Osteoblast (primary cell): Measurements from ENCODE around the gene EPB41L5. TPM values are rescaled to one million over a fixed set of nuclear protein-coding genes. Genes with fewer than 3 reads are reported as not detected.
A peak's percentile ranks its signal among the peaks of the same experiment; 100 is the strongest.

Experiments used
- DNase-seq: peaks from one replicate; pipeline ENCODE4 v3.0.0; 2011; ENCODE audit warnings: low spot score, mixed read lengths; ENCODE audit not compliant: insufficient read length; ENCODE audit errors: missing footprints
- H2AFZ ChIP-seq: 2 replicates; pipeline ENCODE4 v1.6.0; 2011; ENCODE audit warnings: mild to moderate bottlenecking, low read length
- H3K27ac ChIP-seq: 2 replicates; pipeline ENCODE4 v1.5.1; 2011; ENCODE audit warnings: mild to moderate bottlenecking, low read depth, low read length, moderate library complexity
- H3K27me3 ChIP-seq: 2 replicates; pipeline ENCODE4 v1.6.0; 2012; ENCODE audit warnings: mild to moderate bottlenecking, control low read depth, inconsistent platforms, low read length, moderate library complexity; ENCODE audit not compliant: insufficient read depth
- H3K36me3 ChIP-seq: 2 replicates; pipeline ENCODE4 v1.5.1; 2011; ENCODE audit warnings: mild to moderate bottlenecking, low read length, control low read depth, moderate library complexity; ENCODE audit not compliant: insufficient read depth
- H3K4me1 ChIP-seq: 2 replicates; pipeline ENCODE4 v1.5.1; 2011; ENCODE audit warnings: mild to moderate bottlenecking, low read length, control low read depth, moderate library complexity; ENCODE audit not compliant: insufficient read depth
- H3K4me2 ChIP-seq: 2 replicates; pipeline ENCODE4 v1.6.0; 2011; ENCODE audit warnings: mild to moderate bottlenecking, low read length; ENCODE audit not compliant: insufficient read depth
- H3K4me3 ChIP-seq: fragments of 200-600 bp; sonication (generic); 3 replicates; pipeline ENCODE4 v1.5.1; 2012; ENCODE audit warnings: mild to moderate bottlenecking, low read length, inconsistent platforms; ENCODE audit not compliant: insufficient read depth
- H3K79me2 ChIP-seq: 2 replicates; pipeline ENCODE4 v1.6.0; 2012; ENCODE audit warnings: mild to moderate bottlenecking, low read length, control low read depth, inconsistent platforms; ENCODE audit not compliant: insufficient read depth
- H3K9me3 ChIP-seq: 2 replicates; pipeline ENCODE4 v1.5.1; 2011; ENCODE audit warnings: low read depth, low read length, control low read depth
- H4K20me1 ChIP-seq: 2 replicates; pipeline ENCODE4 v1.6.0; 2012; ENCODE audit warnings: mild to moderate bottlenecking, low read length, control low read depth; ENCODE audit not compliant: insufficient read depth
- total RNA-seq: library from RNA; depleted of rRNA; stranded (reverse); fragments of >200 nt; gene quantifications from 2 replicates; pipeline ENCODE4 v1.2.3, GENCODE V29; 2012
- TF ChIP-seq, protein P1 (sequence below): IDR thresholded peaks from 2 replicates; pipeline ENCODE4 v1.5.1; 2011; ENCODE audit warnings: mild to moderate bottlenecking, low read depth, low read length, moderate library complexity; ENCODE audit errors: extremely low read depth

EPB41L5 gene
- total RNA-seq, 1 donor = 9.4 TPM

DNA sequence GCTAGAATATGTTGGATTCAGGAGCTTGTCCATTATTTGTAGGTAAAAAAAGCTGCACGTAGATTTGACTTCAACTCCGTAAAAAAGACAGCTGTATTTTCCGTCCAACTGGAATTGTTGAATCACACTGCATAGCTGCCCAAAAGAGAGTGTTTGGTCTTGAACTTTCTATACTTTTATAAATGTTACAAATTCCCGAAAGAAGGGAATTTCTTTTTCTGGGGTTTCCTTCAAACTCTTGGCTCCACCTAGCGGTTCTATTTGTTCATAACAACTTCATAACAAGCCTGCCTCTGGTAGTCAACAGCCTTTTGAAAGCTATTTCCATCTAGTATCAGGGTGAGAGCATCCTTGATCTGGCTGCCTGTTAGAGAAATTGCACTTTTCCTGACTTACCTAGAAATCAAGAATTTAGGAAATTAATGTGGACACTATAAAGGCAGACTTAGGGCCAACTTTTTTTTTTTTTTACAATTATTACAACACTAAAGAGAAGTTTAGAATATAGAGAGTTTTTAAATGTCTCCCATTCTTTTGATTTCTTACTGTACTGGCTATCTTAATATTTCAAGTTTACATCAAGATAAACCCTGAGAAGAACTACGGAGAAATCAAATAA, 162.2 kb downstream of the EPB41L5 start:
- H2AFZ ChIP-seq = peak overlapping the region; percentile 26
- H3K9me3 ChIP-seq = no peaks in the 10 kb centered on the region
- peak; percentile 89 for DNase-seq
- H3K4me3 ChIP-seq = no peak overlapping the region
- peaks cover 2% of the 10 kb centered on the region for H3K4me1 ChIP-seq
- no peak overlapping the region for H3K27ac ChIP-seq
- TF ChIP-seq, protein P1, sequence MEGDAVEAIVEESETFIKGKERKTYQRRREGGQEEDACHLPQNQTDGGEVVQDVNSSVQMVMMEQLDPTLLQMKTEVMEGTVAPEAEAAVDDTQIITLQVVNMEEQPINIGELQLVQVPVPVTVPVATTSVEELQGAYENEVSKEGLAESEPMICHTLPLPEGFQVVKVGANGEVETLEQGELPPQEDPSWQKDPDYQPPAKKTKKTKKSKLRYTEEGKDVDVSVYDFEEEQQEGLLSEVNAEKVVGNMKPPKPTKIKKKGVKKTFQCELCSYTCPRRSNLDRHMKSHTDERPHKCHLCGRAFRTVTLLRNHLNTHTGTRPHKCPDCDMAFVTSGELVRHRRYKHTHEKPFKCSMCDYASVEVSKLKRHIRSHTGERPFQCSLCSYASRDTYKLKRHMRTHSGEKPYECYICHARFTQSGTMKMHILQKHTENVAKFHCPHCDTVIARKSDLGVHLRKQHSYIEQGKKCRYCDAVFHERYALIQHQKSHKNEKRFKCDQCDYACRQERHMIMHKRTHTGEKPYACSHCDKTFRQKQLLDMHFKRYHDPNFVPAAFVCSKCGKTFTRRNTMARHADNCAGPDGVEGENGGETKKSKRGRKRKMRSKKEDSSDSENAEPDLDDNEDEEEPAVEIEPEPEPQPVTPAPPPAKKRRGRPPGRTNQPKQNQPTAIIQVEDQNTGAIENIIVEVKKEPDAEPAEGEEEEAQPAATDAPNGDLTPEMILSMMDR = peak; percentile 73
- H3K36me3 ChIP-seq = no peaks in the 10 kb centered on the region
- H4K20me1 ChIP-seq = no peaks in the 10 kb centered on the region
- H3K27me3 ChIP-seq = no peaks in the 10 kb centered on the region
- no peaks in the 10 kb centered on the region for H3K79me2 ChIP-seq
- H3K4me2 ChIP-seq = peak overlapping the region; percentile 35

DNA sequence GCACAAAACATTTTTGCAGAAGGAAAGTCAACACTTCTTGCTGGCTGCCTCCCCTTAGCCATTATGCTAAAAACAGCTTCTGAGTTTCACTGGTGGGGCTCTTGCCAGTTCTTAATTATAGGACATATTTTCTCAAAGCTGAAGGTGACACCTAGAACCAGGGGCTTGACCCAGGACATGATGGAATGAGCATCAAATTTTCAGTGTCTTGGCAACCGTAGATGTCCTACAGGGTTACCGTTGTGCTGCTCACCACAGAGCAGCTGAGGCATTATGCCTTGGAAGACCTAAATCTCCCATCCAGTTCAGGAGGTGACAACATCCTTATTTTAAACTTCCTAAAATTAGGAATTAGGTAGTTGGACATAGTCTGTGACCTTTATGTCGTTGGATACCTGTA, 163.6 kb downstream of the EPB41L5 start:
- Histone ChIP-seq H3K27ac (peak overlapping the region; percentile 13), H3K27me3 (no peaks in the 10 kb centered on the region), H3K79me2 (no peaks in the 10 kb centered on the region), H3K4me1 (peaks cover 2% of the 10 kb centered on the region), H3K9me3 (no peaks in the 10 kb centered on the region), H3K4me3 (no peak overlapping the region), H3K4me2 (peak overlapping the region; percentile 20), H4K20me1 (no peaks in the 10 kb centered on the region), H2AFZ (no peak overlapping the region), H3K36me3 (no peaks in the 10 kb centered on the region)
- TF ChIP-seq, protein P1 = no peak
- DNase-seq = no peak

DNA sequence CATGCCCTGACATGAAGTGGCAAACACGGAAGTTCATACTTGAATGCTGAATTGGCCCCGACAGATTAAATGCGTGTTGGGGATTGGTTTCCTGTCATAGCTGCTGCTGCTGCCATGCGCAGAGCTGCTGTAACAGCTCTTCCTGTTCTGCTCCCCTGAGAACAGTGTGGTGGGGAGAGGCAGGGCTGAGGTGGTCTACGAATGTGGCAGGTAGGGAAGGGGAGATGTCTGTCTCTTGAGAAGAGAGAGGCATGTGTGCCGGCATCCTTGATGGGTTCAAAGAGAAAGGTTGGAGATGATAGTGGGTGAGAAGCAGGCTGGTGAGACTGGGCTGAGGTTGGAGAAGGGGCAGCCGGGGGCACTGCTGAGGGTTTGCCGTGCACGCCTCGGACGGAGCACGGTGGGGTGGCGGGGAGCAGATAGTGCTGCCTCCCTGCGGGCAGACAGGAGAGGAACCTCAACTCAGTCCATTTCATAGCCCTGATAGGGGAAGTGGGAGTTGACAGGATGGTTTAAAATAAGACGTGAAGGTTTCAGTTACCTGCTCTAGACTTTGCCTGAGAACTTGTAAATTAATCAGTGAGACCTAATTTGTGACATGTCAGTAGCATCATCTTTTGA, 164.2 kb downstream of the EPB41L5 start:
- Histone ChIP-seq H3K36me3 (no peaks in the 10 kb centered on the region), H4K20me1 (no peaks in the 10 kb centered on the region), H3K4me2 (peak overlapping the region; percentile 20), H3K4me1 (peaks cover 2% of the 10 kb centered on the region), H3K27ac (peak overlapping the region; percentile 13), H3K9me3 (no peaks in the 10 kb centered on the region), H3K27me3 (no peaks in the 10 kb centered on the region), H3K79me2 (no peaks in the 10 kb centered on the region), H3K4me3 (peak overlapping the region; percentile 50), H2AFZ (peak overlapping the region; percentile 6)
- TF ChIP-seq, protein P1 = peak; percentile 19
- peak; percentile 11 for DNase-seq

GRCh38 chr2:120177973-120178372, 165.1 kb downstream of the EPB41L5 start:
- H3K4me1 ChIP-seq = peaks cover 2% of the 10 kb centered on the region
- H2AFZ ChIP-seq = no peak overlapping the region
- H3K4me3 ChIP-seq = no peak overlapping the region
- H3K9me3 ChIP-seq = no peaks in the 10 kb centered on the region
- DNase-seq = peak; percentile 17
- no peak overlapping the region for H3K27ac ChIP-seq
- TF ChIP-seq, protein P1 = no peak
- H3K27me3 ChIP-seq = no peaks in the 10 kb centered on the region
- no peaks in the 10 kb centered on the region for H4K20me1 ChIP-seq
- no peak overlapping the region for H3K4me2 ChIP-seq
- no peaks in the 10 kb centered on the region for H3K36me3 ChIP-seq
- H3K79me2 ChIP-seq = no peaks in the 10 kb centered on the region
